ENCODE measurements around the gene FASTK. TPM values are rescaled to one million over a fixed set of nuclear protein-coding genes. Genes with fewer than 3 reads are reported as not detected.
"Not testable (repeated sequence)": the region's sequence is repeated elsewhere in the genome, so short reads cannot be mapped to it uniquely, and the experiment has no call there.

FASTK gene
- total and polyA plus RNA-seq, 4 donors, result 45.6 to 216 (median 57.5) TPM

DNA sequence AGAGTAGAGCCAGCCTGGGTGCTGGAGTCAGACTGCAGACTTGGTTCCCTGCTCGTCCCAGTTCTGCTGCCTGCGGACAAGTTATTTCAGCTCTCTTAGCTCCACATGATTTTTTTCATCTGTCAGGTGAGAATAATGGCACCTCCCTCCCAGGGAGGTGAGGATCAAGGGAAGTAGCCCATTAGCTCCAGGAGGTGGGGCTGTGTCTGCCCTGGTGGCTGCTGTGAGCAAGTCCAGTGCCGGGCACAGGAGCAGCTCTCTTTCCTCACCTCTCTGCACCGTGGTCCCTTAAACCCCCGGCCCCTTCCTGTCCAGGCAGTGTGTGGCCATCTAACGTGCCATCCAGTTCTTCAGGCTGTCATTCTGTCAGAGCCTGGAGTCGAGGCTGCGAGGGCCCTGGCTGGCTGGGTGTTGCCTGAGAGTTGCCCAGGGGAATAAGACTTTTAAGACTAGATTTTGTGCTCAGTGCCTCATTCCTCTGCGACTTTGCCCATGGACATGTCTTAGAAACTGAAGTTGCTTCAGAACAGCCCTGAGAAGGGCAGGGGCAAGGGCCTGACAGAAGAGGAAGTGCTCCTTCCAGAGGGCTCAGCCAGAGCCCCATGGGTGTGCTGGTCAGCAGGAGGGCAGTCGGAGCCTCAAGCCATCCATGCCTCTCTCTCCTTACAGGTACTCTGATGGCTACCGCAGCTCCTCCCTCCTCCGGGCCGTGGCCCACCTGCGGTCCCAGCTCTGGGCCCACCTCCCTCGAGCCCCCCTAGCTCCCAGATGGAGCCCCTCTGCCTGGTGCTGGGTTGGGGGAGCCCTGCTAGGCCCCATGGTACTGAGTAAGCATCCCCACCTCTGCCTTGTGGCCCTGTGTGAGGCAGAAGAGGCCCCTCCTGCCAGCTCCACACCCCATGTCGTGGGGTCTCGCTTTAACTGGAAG, 47.4 kb downstream of the FASTK start:
- Histone ChIP-seq H3K27me3 (ENCODE audit: control insufficient read depth in 1 of 2, insufficient read depth in 2 of 2, low read length in 1 of 2) (no peaks in the 10 kb centered on the region), H3K27ac (ENCODE audit: low read depth in 1 of 2, low read length in 2 of 2) (no peak overlapping the region), H3K4me1 (ENCODE audit: control insufficient read depth in 1 of 2, insufficient read depth in 2 of 2, low read length in 2 of 2) (no peaks in the 10 kb centered on the region), H3K36me3 (ENCODE audit: control insufficient read depth in 1 of 2, insufficient read depth in 2 of 2, low read length in 1 of 2) (no peaks in the 10 kb centered on the region), H3K9me3 (ENCODE audit: control insufficient read depth, low read length) (no peaks in the 10 kb centered on the region), H3K4me3 (ENCODE audit: low read length in 2 of 2) (no peak overlapping the region)
- ATAC-seq (ENCODE audit: low FRiP score), result no peak
- intact Hi-C loops (cut with DNase I), result no loop called here
- WGBS, 2 donors, result 79 to 86% methylated on average over 17 of the region's 17 CpGs
- no peak for DNase-seq

DNA sequence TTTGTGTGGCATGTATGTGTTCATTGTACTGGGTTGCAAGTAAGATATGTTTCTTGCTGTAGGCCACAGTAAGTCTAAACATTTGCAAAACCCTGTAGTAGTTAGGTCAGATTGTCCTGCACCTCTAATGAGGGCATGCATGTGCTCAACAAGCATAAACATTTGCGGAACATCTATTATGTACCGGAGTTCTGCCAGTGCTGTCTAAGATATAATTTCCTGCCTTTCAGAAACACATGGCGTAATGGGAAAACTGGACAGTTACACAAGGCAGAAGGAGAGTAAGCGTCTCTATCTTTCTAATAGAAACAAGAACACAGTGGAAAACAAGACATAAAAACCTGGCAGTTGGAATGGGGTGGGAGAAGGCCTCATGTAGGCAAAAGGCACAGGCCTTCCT, 49.6 kb downstream of the FASTK start:
- Histone ChIP-seq H3K36me3 (ENCODE audit: control insufficient read depth in 1 of 2, insufficient read depth in 2 of 2, low read length in 1 of 2) (no peaks in the 10 kb centered on the region), H3K4me3 (ENCODE audit: low read length in 2 of 2) (no peak overlapping the region), H3K4me1 (ENCODE audit: control insufficient read depth in 1 of 2, insufficient read depth in 2 of 2, low read length in 2 of 2) (no peaks in the 10 kb centered on the region), H3K27ac (ENCODE audit: low read depth in 1 of 2, low read length in 2 of 2) (no peak overlapping the region), H3K27me3 (ENCODE audit: control insufficient read depth in 1 of 2, insufficient read depth in 2 of 2, low read length in 1 of 2) (no peaks in the 10 kb centered on the region), H3K9me3 (ENCODE audit: control insufficient read depth, low read length) (no peaks in the 10 kb centered on the region)
- DNase-seq (no peak), ATAC-seq (ENCODE audit: low FRiP score) (no peak)
- intact Hi-C loops (cut with DNase I), result no loop called here
- 94 to 96% methylated on average over 4 of the region's 4 CpGs for WGBS, 2 donors

DNA sequence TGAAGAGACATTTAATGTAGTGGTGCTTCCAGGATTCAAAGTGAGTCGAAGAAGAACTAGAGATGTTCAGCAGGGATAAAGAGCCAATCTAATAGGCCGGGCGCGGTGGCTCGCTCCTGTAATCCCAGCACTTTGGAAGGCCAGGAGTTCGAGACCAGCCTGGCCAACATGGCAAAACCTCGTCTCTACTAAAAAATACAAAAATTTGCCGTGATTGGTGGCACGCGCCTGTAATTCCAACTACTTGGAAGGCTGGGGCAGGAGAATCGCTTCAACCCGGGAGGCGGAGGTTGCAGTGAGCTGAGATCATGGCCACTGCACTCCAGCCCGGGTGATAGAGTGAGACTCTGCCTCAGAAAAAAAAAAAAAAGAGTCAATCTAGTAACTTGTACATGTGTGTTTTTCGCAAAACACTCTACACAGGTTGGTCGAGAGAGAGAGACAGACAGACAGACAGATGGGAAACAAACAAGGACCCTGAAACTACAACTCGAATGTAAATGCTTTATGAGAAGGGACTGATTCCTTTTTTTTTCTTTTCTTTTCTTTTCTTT, 51.6 kb downstream of the FASTK start:
- DNase-seq (no peak), ATAC-seq (ENCODE audit: low FRiP score) (no peak)
- peak overlapping the region in 1 of 2 donors; percentile 62 for H3K4me3 ChIP-seq (ENCODE audit: low read length in 2 of 2)
- no peaks in the 10 kb centered on the region for H3K4me1 ChIP-seq (ENCODE audit: control insufficient read depth in 1 of 2, insufficient read depth in 2 of 2, low read length in 2 of 2)
- H3K27me3 ChIP-seq (ENCODE audit: control insufficient read depth in 1 of 2, insufficient read depth in 2 of 2, low read length in 1 of 2), result no peaks in the 10 kb centered on the region
- no peaks in the 10 kb centered on the region for H3K36me3 ChIP-seq (ENCODE audit: control insufficient read depth in 1 of 2, insufficient read depth in 2 of 2, low read length in 1 of 2)
- 51 to 52% methylated on average over 17 of the region's 17 CpGs for WGBS, 2 donors
- H3K27ac ChIP-seq (ENCODE audit: low read depth in 1 of 2, low read length in 2 of 2), result no peak overlapping the region
- intact Hi-C loops (cut with DNase I), result loop anchor here (2.0 to 5.0 kb wide), 3 partner anchors 30 to 83 kb away; partner anchors contain the start of genes SLC4A2 (in 1 of the 2) and TMUB1 (in 1 of the 2)
- no peaks in the 10 kb centered on the region for H3K9me3 ChIP-seq (ENCODE audit: control insufficient read depth, low read length)

DNA sequence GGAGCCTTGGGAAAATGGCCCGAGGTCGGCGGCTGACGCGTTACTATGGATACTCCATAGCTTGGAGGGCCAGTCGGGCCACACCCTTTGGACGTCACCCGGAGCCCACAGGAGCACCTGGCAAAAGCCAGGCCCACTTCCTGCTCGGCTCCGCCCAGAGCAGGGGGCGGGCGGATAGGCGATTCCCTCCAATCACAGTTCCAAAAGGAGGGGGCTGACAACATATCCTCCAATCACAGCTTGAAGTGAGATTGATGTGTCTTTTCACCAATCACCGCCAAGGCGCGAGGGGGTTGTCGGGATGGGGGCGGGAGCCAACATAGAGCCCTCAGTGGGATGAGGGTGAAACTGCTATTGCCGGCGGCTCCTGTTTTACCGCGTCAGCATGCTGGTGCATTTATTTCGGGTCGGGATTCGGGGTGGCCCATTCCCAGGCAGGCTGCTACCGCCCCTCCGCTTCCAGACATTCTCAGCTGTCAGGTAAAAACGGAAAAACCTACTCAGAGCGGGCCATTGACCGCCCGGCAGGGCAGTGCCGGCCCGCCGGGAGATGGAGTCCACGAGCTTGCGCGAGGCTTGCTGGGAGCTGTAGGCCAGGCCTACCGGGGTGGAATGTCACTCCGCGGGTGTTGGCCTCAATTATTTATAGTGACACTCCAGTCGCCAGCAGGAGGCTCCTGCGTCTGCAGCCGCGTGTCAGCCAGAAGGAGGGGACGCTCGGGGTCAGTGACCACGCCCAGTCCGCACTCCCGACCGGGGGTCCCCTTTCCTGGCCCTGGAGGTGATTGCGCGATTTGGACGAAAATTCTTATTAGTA, 52.3 kb downstream of the FASTK start, which contains the start of gene ABCB8:
Gene ABCB8, plus strand, starts transcription at position 320 of the 817 bp plus-strand sequence. Its CDS starts 66 bp downstream, at position 386.
- WGBS, 2 donors, result 0 to 1% methylated on average over 53 of the region's 53 CpGs

DNA sequence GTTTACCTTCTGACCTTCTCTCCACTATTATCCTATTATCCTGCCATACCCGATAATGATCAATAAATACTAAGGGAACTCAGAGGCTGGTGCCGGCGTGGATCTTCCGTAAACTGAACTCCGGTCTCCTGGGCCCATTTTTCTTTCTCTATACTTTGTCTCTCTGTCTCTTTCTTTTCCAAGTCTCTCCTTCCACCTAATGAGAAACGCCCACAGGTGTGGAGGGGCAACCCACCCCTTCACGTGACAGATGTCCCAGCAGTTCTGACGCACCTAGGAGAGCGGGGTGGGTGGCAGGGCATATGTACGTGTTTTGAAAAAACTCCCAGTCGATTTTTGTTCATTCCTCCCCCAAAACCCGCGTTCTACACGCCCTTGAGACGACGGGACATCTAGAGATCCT, 52.9 kb downstream of the FASTK start:
- peak overlapping the region; percentile 37 to 62 for H3K4me3 ChIP-seq (ENCODE audit: low read length in 2 of 2)
- not testable (repeated sequence) for DNase-seq; H3K9me3 ChIP-seq (ENCODE audit: control insufficient read depth, low read length); H3K4me1 ChIP-seq (ENCODE audit: control insufficient read depth in 1 of 2, insufficient read depth in 2 of 2, low read length in 2 of 2); ATAC-seq (ENCODE audit: low FRiP score); H3K36me3 ChIP-seq (ENCODE audit: control insufficient read depth in 1 of 2, insufficient read depth in 2 of 2, low read length in 1 of 2); H3K27ac ChIP-seq (ENCODE audit: low read depth in 1 of 2, low read length in 2 of 2); H3K27me3 ChIP-seq (ENCODE audit: control insufficient read depth in 1 of 2, insufficient read depth in 2 of 2, low read length in 1 of 2)
- WGBS, 2 donors, result 7 to 13% methylated on average over 16 of the region's 16 CpGs
- intact Hi-C loops (cut with DNase I), result loop anchor here (2.0 to 5.0 kb wide), 3 partner anchors 31 to 85 kb away; partner anchors contain the start of genes SLC4A2 (in 1 of the 2) and TMUB1 (in 1 of the 2)

More for the DNA sequence above, 52.3 kb downstream of the FASTK start, which contains the start of gene ABCB8:
- H3K4me1 ChIP-seq (ENCODE audit: control insufficient read depth in 1 of 2, insufficient read depth in 2 of 2, low read length in 2 of 2), result no peaks in the 10 kb centered on the region
- no peaks in the 10 kb centered on the region for H3K27me3 ChIP-seq (ENCODE audit: control insufficient read depth in 1 of 2, insufficient read depth in 2 of 2, low read length in 1 of 2)
- ATAC-seq (ENCODE audit: low FRiP score), result peak; percentile 98
- DNase-seq, result peak; percentile 97 to 98
- intact Hi-C loops (cut with DNase I), result loop anchor here (2.0 to 5.0 kb wide), 3 partner anchors 30 to 84 kb away; partner anchors contain the start of genes SLC4A2 (in 1 of the 2) and TMUB1 (in 1 of the 2)
- peak within 1 kb of the TSS; percentile 62 to 81 for H3K4me3 ChIP-seq (ENCODE audit: low read length in 2 of 2)
- no peaks in the 10 kb centered on the region for H3K36me3 ChIP-seq (ENCODE audit: control insufficient read depth in 1 of 2, insufficient read depth in 2 of 2, low read length in 1 of 2)
- peak within 1 kb of the TSS in 1 of 2 donors; percentile 11 for H3K27ac ChIP-seq (ENCODE audit: low read depth in 1 of 2, low read length in 2 of 2)
- H3K9me3 ChIP-seq (ENCODE audit: control insufficient read depth, low read length), result no peaks in the 10 kb centered on the region

DNA sequence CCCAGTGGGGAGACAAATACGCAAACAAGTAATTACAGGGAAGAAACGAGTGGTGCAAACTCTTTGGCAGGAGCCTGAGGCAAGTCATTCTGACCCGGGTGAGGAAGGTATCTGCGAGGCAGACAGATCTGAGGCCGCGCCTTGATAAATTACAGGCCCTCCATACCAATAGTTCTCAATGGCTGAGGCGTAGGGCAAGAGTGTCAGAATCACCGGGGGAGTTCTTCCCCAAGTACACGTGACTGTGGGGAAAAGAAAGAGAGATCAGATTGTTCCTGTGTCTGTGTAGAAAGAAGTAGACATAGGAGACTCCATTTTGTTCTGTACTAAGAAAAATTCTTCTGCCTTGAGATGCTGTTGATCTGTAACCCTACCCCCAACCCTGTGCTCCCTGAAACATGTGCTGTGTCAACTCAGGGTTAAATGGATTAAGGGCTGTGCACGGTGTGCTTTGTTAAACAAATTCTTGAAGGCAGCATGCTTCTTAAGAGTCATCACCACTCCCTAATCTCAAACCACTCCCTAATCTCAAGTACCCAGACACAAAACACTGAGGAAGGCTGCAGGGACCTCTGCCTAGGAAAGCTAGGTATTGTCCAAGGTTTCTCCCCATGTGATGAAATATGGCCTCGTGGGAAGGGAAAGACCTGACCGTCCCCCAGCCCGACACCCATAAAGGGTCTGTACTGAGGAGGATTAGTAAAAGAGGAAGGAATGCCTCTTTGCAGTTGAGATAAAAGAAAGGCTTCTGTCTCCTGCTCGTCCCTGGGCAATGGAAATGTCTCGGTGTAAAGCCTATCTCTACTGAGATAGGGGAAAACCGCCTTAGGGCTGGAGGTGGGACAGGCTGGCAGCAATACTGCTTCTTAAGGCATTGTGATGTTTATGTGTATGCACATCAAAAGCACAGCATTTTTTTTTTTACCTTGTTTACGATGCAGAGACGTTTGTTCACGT, 53.6 kb downstream of the FASTK start:
- H3K4me3 ChIP-seq (ENCODE audit: low read length in 2 of 2), result not testable (repeated sequence)
- intact Hi-C loops (cut with DNase I), result loop anchor here (5.0 kb wide), 1 partner anchor 85 kb away; no protein-coding TSS in a partner anchor
- 56 to 61% methylated on average over 19 of the region's 19 CpGs for WGBS, 2 donors

More for the DNA sequence above, 53.6 kb downstream of the FASTK start:
- not testable (repeated sequence) for H3K27ac ChIP-seq (ENCODE audit: low read depth in 1 of 2, low read length in 2 of 2); H3K36me3 ChIP-seq (ENCODE audit: control insufficient read depth in 1 of 2, insufficient read depth in 2 of 2, low read length in 1 of 2); H3K4me1 ChIP-seq (ENCODE audit: control insufficient read depth in 1 of 2, insufficient read depth in 2 of 2, low read length in 2 of 2); H3K9me3 ChIP-seq (ENCODE audit: control insufficient read depth, low read length); DNase-seq; H3K27me3 ChIP-seq (ENCODE audit: control insufficient read depth in 1 of 2, insufficient read depth in 2 of 2, low read length in 1 of 2); ATAC-seq (ENCODE audit: low FRiP score)
